GM12801 (cell line): ENCODE results near the gene SMG1.

Experiments
- CTCF ChIP-seq: IDR thresholded peaks from one replicate; pipeline ENCODE4 v1.5.1; 2011; ENCODE audit warnings: control low read depth; ENCODE audit not compliant: insufficient read length; ENCODE audit errors: extremely low read depth

The SMG1 gene

GRCh38 chr16:18836702-18837101 is 89.5 kb downstream of the SMG1 start:
- no peak for TF ChIP-seq CTCF

- no peak for TF ChIP-seq CTCF
Observed at GRCh38 chr16:18834864-18835263, 91.3 kb downstream of the SMG1 start.

- TF ChIP-seq CTCF = no peak
Observed at GRCh38 chr16:18833707-18834505, 92.3 kb downstream of the SMG1 start.

- no peak for TF ChIP-seq CTCF
Observed at GRCh38 chr16:18832613-18833012, 93.6 kb downstream of the SMG1 start.

- no peak for TF ChIP-seq CTCF
Observed at GRCh38 chr16:18832006-18832405, 94.2 kb downstream of the SMG1 start.

- no peak for TF ChIP-seq CTCF
Observed at GRCh38 chr16:18829251-18829650, 97.0 kb downstream of the SMG1 start.

GRCh38 chr16:18827890-18828289 is 98.3 kb downstream of the SMG1 start:
- TF ChIP-seq CTCF = no peak
